GM12891 (cell line): ENCODE data around the gene RPS21.
"Not testable (repeated sequence)": the region's sequence is repeated elsewhere in the genome, so short reads cannot be mapped to it uniquely, and the experiment has no call there.

Experiments used
- DNase-seq: peaks from one replicate; pipeline ENCODE4 v3.0.0; 2011; ENCODE audit warnings: low spot score; ENCODE audit not compliant: insufficient read length
- FAIRE-seq: peaks from 2 replicates; lab custom pipeline; 2011; peaks lifted over from hg19 to GRCh38; lab: Jason Lieb, UNC
- PAX5 ChIP-seq: IDR thresholded peaks from 2 replicates; pipeline ENCODE4 v1.6.1; 2011; ENCODE audit warnings: low read length, moderate library complexity, mild to moderate bottlenecking; ENCODE audit not compliant: insufficient read depth, severe bottlenecking
- POLR2A ChIP-seq: IDR thresholded peaks from 2 replicates; pipeline ENCODE4 v1.6.1; 2011; ENCODE audit warnings: low read depth, low read length, control low read depth
- POLR2AphosphoS5 ChIP-seq: IDR thresholded peaks from 2 replicates; pipeline ENCODE4 v1.6.1; 2011; ENCODE audit warnings: low read depth, low read length, control low read depth
- POU2F2 ChIP-seq: IDR thresholded peaks from 2 replicates; pipeline ENCODE4 v1.6.1; 2011; ENCODE audit warnings: low read depth, mild to moderate bottlenecking, control low read depth, low read length, moderate library complexity
- SPI1 ChIP-seq: IDR thresholded peaks from 2 replicates; pipeline ENCODE4 v1.6.1; 2011; ENCODE audit warnings: low read depth, low read length, control low read depth
- TAF1 ChIP-seq: IDR thresholded peaks from 2 replicates; pipeline ENCODE4 v1.6.1; 2011; ENCODE audit warnings: low read depth, low read length, control low read depth

The RPS21 gene

DNA sequence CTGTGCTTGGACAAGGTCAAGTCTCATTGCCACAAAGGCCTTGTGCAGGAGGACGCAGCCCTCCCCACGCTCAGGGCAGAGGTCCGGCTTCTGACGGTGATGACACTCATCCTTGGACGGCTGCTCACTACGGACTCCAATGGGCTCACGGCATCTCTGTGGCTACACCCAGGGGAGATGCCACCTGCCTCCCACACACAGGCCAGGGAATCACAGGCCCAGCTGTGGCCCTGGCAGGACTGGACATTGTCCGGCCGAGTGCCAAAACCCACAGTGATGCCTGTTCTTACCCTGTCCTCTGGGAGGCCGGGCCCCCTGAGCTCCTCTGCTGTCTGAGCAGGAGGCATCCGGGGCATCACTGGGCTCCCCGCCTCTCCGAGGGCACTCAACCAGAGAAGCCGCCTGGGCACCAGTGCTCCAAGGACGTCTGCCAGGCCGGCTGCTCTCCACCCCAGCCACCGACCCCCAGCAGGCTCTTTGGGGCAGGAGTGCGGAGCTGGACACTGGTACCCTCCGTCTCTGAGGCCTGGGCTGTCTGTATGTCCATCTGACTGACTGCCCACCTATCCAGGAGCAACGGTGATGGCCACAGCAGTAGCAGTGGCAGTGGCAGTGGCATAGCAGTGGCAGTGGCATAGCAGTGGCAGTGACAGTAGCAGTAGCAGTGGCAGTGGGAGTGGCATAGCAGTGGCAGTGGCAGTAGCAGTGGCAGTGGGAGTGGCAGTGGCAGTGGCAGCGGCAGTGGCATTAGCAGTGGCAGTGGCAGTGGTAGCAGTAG is 38.6 kb downstream of the RPS21 start:
- DNase-seq: no peak
- FAIRE-seq: no peak
- TF ChIP-seq PAX5 (no peak), POLR2AphosphoS5 (no peak), POU2F2 (no peak), SPI1 (no peak), TAF1 (no peak), POLR2A (no peak)

DNA sequence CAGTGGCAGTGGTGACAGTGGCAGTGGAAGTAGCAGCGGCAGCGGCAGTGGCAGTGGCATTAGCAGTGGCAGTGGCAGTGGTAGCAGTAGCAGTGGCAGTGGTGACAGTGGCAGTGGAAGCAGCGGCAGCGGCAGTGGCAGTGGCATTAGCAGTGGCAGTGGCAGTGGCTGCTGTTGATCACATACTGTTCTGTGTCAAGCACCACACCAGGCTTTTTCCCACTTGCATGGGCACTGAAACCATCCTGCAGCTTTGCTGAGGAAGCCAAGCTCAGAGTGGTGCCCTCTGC is 39.1 kb downstream of the RPS21 start:
- not testable (repeated sequence) for FAIRE-seq, DNase-seq

DNA sequence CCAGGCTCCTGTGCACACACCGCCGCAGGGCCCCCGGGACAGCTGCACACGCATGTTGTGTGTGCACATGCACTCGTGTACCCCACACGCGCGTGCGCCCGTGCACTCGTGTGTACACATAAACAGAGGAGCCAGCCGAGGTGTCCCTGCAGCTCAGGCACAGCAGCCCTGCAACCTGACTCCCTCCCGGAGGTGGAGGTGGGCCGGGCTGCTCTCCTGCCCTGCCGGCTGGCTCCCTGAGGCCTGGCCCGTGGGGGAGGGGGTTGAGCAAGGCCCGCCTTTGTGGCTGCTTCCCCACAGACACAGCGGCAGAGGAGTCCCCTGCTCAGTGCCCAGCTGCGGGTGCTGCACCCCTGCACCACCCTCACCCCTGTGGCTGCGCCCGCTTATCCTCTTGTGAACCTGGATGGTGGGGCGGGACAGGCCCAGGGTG is 39.8 kb downstream of the RPS21 start:
- TF ChIP-seq TAF1 (no peak), POLR2AphosphoS5 (no peak), PAX5 (no peak), POLR2A (no peak), SPI1 (no peak), POU2F2 (no peak)

DNA sequence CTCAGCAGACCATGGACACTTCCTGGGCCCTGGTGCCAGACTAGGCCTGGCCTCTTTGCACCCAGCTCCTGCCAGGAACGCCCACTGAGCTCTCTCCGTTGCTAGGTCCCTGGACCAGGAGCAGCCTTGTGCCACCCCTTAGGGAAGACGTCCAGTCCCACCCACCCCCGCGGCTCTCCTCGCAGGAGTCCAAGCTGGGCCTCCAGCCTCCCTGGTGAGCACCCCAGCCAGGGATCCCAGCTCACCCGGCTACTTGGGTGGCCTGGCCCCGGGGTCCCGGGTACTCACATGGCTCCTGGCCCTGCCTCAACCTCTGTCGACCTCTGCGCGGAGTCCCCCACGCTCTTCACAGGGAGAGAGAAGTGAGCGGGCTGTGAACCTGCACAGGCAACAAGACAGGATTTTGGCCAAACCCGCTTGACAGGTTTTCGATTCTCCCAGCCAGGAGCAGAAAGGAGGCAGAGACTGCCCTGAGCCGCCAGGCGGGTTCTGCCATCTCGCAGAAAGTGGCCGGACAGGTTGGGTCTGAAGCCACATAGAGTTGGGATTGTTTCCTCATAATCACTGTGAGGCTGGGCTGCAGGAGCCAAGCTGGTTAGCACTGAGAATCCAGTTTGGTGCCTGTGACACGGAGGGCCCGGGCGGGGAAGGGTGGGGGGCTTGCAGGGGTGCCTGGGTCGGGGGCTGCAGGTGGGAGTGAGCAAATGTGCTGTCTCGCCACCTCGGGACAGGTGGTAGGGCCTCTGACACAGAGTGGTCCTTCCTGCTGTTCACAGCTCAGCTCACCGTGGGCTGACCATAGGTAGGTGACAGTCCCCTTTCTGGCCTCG is 40.5 kb downstream of the RPS21 start, which contains the start of gene RBBP8NL:
Gene RBBP8NL (minus strand): TSS at position 368 of the 830 bp plus-strand sequence. CDS start 7,892 bp downstream, outside the sequence.
- no peak for DNase-seq
- FAIRE-seq: no peak
- TF ChIP-seq SPI1 (no peak), PAX5 (no peak), POLR2AphosphoS5 (no peak), POU2F2 (no peak), TAF1 (no peak), POLR2A (no peak)

More for the DNA sequence above, 39.8 kb downstream of the RPS21 start:
- FAIRE-seq (no peak), DNase-seq (no peak)

DNA sequence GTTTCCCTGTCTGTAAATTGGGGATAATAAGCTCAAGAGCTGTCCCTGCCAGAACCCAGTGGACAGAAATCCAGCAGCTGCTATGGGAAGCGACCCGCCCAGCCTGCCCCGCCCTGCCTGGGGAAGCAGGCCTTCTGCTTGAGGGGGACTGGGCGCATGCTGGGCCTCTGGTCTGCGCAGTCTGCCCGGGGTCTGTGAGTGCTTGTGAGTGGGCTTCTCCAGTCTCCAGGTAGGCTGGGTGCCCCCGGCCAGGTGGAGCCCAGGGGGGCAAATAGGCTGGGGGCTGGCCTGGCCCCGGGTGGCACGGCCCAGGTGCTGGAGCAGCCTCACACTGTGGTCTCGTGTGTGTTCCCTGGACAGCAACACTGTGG is 41.1 kb downstream of the RPS21 start:
- DNase-seq: no peak
- no peak for FAIRE-seq
- TF ChIP-seq PAX5 (no peak), POLR2A (no peak), POU2F2 (no peak), SPI1 (no peak), TAF1 (no peak), POLR2AphosphoS5 (no peak)

DNA sequence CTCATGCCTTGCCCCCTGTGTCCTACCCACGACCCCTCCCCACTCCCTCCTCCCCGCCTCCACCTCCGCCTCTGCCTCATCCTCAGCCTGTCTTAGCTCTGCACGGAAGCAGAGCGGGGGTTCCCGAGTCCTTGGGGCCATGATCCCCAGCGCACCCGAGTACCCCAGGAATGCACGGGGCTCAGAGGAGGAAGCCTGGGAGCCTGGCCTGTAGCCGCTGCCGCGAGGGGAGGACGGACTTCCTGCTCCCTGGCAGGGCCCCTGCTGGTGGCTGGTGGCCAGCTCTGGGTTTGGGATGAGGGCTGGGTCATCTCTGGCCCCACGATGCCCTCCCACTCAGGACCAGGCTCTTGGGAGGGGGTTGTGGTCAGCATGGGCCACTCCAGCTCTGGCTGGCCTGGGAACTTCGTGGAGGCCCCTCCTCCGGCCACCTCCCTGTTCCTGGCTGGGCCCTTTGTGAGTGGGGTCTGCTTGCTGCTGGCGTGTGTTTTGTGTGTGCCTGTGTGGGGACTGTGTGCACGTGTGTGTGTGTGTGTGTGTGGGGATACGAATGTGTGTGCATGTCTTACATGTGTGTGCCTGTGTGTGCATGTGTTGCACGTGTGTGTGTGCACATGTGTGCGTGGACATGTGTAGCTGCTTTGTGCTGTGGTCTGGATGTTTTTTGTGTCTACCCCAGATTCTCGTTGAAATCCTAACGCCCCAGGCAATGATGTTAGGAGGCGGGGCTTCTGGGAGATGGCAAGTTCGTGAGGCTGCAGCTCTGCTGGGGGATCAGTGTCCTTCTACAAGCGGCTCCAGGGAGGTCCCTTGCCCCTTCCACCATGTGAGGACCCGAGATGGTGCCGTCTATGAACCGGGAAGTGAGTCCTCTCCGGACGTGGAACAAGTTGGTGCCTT is 41.7 kb downstream of the RPS21 start:
- TF ChIP-seq POU2F2 (no peak), SPI1 (no peak), TAF1 (no peak)
- FAIRE-seq: no peak
- no peak for DNase-seq

DNA sequence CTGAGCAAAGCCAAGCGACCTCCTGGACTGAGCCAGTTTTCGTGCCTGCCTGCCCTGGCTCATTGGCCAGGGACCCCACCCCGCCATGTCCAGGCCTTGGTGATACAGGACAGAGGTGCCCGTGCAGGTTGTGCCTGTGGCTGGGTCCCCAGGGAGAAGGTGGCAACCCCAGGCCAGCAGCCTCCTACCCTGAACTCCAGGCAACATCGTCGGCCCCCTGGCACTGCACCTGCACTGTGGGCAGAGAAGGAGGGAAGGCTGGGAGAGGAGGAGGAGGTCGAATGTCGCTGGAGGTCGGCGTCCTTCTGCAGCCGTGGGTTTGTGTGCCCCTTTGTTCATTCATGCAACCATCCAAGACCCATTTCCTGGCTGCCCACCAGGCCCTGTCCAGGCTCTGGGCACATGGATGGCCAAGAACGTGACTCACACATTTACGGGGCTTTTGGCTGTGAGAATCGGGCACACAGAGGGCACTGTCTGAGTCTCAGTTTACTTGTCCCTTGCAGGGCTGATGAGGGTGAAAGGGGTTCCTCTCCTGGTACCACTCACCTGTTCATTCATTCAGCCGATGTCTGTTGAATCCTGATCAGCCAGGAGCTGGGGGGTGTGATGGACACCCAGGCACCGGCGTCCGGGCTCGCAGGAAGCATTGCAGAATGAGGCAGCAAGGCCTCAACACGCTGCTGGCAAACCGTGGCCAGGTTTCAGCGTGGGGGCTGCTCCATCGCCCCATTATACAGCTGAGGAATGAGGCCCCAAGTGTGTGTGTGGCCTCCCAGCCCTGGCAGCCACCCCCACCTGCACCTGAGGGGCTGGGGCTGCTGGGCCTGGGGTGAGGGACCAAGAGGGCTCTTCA is 42.8 kb downstream of the RPS21 start:
- FAIRE-seq (no peak), DNase-seq (no peak)
- TF ChIP-seq SPI1 (no peak), PAX5 (no peak), POU2F2 (no peak), TAF1 (no peak), POLR2AphosphoS5 (no peak), POLR2A (no peak)

DNA sequence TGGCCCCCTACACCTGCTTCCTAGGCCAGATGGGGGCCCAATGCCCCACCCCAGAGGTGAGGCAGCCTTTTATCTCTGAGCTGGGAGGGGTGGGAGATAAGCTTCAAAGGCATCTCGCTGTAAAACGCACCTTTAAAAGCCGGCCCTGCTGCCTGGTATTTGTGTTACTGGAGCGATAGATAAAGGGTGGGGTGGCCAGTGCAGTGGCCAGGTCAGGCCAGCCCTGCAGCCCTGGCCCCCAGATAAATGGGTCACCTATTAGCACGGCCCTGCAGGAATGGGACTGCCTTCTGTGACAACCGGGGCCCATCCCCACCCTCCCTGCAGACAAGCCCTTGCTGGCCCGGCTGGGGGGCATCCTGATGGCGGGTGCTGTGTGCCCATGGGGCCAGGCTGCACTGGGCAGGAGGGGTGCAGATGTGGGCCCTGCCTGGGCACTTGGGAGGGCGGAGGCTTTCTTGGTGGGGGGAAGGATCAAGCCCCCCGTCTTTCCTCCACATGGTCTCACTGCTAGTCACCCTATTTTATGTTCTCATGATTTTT is 43.5 kb downstream of the RPS21 start:
- DNase-seq (no peak), FAIRE-seq (no peak)
- no peak for TF ChIP-seq PAX5
